Measurements from ENCODE around the gene CEP43. TPM values are rescaled to one million over a fixed set of nuclear protein-coding genes. Genes with fewer than 3 reads are reported as not detected.
A peak's percentile ranks its signal among the peaks of the same experiment; 100 is the strongest.

The CEP43 gene
- total and polyA plus RNA-seq, 10 of the 15 experiments (the other 5 are each of a cell fraction or from before 2014, with no cell fraction given), result 7.7 to 49.9 (median 24.6) TPM

DNA sequence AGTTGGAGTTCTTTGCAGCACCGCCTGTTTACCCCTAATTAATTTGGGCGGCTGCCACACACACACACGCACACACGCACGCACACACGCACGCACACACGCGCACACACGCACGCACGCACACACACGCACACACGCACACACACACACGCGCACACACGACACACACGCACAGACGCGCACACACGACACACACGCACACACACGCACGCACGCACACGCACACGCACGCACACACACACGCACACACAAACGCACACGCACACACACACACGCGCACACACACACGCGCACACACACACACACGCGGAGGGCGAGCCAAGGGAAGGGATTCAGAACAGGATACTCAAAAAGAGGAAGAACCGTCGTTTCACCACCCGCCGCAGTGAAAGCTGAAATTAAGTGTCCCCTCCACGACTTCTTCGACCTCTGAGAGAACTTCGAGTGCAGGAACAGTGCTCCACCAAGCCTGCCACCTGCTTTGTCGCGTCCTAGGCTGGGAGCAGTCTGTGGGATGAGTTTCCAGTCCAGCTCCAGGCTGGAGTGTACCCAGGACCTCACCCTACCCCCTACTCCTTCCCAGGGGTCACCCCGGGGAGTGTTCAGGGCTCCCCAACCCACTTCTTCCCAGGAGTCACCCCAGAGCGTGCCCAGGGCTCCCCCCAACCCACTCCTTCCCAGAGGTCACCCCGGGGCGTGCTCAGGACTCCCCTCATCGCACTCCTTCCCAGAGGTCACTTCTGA, 43.9 kb upstream of the CEP43 start (continued):
- TF ChIP-seq WRNIP1 (IDR thresholded peaks at IDR 0.05; ENCODE audit: borderline replicate concordance, low read depth, low read length) (peak; percentile 87; the same call in 1 of the 2 replicates), NBN (IDR thresholded peaks at IDR 0.05) (peak; percentile 97), IKZF2 (IDR thresholded peaks at IDR 0.05) (peak; percentile 87 to 90), MTA2 (IDR thresholded peaks at IDR 0.05; ENCODE audit: low read depth) (peak; percentile 69; the same call in 1 of the 2 replicates), HCFC1 (IDR thresholded peaks at IDR 0.05; ENCODE audit: low read length) (no peak)
- TF ChIP-seq, protein P1, sequence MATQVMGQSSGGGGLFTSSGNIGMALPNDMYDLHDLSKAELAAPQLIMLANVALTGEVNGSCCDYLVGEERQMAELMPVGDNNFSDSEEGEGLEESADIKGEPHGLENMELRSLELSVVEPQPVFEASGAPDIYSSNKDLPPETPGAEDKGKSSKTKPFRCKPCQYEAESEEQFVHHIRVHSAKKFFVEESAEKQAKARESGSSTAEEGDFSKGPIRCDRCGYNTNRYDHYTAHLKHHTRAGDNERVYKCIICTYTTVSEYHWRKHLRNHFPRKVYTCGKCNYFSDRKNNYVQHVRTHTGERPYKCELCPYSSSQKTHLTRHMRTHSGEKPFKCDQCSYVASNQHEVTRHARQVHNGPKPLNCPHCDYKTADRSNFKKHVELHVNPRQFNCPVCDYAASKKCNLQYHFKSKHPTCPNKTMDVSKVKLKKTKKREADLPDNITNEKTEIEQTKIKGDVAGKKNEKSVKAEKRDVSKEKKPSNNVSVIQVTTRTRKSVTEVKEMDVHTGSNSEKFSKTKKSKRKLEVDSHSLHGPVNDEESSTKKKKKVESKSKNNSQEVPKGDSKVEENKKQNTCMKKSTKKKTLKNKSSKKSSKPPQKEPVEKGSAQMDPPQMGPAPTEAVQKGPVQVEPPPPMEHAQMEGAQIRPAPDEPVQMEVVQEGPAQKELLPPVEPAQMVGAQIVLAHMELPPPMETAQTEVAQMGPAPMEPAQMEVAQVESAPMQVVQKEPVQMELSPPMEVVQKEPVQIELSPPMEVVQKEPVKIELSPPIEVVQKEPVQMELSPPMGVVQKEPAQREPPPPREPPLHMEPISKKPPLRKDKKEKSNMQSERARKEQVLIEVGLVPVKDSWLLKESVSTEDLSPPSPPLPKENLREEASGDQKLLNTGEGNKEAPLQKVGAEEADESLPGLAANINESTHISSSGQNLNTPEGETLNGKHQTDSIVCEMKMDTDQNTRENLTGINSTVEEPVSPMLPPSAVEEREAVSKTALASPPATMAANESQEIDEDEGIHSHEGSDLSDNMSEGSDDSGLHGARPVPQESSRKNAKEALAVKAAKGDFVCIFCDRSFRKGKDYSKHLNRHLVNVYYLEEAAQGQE (IDR thresholded peaks at IDR 0.05; ENCODE audit: low read depth, low read length), result 0 out of 2 replicates have a peak, but pooled peaks have one; percentile 40
- TF ChIP-seq, protein P2, sequence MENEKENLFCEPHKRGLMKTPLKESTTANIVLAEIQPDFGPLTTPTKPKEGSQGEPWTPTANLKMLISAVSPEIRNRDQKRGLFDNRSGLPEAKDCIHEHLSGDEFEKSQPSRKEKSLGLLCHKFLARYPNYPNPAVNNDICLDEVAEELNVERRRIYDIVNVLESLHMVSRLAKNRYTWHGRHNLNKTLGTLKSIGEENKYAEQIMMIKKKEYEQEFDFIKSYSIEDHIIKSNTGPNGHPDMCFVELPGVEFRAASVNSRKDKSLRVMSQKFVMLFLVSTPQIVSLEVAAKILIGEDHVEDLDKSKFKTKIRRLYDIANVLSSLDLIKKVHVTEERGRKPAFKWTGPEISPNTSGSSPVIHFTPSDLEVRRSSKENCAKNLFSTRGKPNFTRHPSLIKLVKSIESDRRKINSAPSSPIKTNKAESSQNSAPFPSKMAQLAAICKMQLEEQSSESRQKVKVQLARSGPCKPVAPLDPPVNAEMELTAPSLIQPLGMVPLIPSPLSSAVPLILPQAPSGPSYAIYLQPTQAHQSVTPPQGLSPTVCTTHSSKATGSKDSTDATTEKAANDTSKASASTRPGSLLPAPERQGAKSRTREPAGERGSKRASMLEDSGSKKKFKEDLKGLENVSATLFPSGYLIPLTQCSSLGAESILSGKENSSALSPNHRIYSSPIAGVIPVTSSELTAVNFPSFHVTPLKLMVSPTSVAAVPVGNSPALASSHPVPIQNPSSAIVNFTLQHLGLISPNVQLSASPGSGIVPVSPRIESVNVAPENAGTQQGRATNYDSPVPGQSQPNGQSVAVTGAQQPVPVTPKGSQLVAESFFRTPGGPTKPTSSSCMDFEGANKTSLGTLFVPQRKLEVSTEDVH (IDR thresholded peaks at IDR 0.05; ENCODE audit: low read depth, partially characterized antibody), result no peak
- TF ChIP-seq, protein P3, sequence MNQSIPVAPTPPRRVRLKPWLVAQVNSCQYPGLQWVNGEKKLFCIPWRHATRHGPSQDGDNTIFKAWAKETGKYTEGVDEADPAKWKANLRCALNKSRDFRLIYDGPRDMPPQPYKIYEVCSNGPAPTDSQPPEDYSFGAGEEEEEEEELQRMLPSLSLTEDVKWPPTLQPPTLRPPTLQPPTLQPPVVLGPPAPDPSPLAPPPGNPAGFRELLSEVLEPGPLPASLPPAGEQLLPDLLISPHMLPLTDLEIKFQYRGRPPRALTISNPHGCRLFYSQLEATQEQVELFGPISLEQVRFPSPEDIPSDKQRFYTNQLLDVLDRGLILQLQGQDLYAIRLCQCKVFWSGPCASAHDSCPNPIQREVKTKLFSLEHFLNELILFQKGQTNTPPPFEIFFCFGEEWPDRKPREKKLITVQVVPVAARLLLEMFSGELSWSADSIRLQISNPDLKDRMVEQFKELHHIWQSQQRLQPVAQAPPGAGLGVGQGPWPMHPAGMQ (IDR thresholded peaks at IDR 0.05; ENCODE audit: borderline replicate concordance), result peak; percentile 59; the same call in 1 of the 2 replicates
